DMS53 treated with DMSO at 0.1 percent for 48 hours (cell line): ENCODE measurements around the gene S100B.

ENCODE experiments used
- DNase-seq: peaks from one replicate; lab custom pipeline; 2025; ENCODE audit not compliant: unreplicated experiment; lab: John Stamatoyannopoulos, UW

Gene S100B

DNA sequence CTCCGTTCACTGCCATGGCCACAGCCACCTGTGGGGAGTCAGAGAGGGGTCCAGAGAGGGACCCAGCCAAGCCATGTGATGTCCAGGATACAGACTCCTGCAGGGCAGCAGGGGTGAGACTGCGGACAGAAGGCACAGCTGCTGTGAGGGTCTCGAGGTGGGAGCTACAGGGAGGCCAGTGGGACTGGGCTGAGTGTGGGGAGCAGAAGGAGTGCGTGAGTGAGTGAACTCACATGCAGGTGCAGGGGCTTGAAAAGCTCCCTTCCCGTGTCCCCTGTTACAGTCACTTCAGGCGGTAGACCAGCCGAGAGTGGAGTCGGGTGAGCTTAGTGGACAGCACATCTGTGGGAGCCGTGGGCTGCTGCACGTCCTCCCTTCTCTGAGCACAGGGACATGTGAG is 42.4 kb downstream of the S100B start:
- no peak for DNase-seq

DNA sequence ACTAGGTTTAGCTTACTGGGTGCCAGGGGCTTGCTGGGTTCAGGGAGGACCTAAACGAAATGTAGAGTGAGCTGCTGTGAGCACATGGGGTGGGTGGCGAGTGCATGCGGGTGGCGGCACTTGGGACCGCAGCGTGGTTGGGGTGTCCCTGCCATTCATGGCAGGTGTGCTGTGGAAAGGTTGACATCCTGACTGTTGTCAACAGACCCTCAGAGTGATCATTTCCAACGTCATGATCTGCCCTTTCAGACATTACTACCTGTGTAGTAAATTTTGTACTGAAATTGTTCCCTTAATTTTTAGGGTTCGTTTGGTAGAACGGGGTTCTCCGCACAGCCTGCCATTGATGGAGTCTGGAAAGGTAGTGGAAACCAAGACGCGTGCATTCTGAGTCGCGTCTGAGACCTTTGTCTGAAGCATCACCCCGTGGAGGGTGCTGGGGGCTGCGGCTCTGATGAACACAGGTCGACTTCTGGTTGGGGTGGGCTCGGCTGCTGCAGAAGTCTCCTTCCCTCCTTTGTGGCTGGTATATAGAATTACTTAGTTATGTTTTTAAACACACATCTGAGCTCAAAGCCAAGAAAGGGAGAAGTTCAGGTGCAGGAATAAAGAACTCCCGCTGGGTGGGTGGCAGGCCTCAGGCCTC is 43.3 kb downstream of the S100B start:
- no peak for DNase-seq

DNA sequence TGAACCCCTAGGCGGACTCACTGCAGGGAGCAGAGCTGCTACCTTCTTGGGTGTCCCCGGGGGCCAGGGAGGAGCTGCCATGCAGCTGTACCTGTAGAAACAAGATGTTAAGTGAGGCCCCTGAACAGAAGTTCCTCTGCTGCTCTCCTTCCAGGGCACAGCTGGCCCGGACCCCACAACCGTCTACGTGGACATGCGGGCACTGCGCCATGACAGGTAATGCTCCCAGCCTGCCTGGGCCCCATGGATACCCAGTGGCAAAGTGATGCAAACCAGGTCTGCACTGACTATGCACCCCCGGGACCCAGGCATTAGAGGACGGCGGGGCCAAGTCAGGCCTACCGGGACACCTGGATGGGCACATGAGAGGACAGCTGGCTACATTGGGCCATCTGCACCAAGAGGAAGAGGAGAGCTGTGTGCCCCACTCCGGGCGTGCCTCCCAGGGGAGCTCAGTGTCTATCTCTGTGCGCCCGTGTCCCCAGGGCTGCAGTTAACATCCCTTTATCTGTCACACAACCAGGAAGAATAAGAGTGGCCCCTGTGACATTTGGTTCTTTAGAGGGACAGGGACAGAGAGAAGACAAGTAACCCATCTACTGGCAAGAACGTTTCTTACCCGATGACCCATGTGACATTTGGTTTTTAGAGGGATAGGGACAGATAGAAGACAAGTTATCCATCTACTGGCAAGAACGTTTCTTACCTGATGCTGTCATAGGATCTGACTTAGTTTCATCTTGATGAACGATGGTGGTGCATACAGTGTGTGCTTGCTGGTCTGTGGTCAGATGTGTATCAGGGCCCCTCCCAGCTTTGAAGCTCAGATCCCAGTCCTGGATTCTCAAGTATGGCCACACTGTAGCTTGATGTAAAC is 44.1 kb downstream of the S100B start:
- DNase-seq: no peak

DNA sequence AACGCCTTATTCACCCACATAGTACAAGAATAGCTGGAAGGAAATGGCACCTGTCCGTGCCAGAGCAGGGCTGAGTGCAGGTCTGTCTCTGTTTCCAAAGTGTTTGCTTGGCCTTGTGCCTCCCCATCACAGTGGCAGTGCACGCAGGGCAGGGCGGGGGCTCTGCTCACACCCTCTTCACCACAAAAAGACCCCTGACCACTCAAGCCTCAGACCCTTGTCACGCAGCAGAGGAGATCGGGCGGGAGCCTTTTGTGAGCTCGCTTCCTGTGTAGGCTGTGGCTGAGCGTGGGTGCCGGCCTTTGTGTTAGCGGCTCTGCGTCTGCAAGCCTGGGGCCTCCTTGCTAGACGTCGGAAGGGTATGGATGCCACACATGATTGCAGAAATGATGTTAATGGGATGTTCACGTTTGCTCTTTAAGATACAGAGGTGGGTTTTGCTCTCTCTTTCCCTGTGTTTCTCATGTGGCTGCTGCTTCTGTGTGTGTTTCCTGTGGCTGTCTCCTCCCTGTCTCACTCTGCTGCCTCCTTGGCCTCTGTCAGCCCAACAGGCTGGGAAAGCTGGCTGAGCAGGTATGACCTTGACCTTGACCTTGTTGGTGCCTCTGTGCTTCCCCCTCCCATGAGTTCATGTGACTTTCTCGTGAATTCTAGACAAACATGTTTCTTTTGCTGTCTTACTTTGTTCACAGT is 45.4 kb downstream of the S100B start:
- DNase-seq: no peak

DNA sequence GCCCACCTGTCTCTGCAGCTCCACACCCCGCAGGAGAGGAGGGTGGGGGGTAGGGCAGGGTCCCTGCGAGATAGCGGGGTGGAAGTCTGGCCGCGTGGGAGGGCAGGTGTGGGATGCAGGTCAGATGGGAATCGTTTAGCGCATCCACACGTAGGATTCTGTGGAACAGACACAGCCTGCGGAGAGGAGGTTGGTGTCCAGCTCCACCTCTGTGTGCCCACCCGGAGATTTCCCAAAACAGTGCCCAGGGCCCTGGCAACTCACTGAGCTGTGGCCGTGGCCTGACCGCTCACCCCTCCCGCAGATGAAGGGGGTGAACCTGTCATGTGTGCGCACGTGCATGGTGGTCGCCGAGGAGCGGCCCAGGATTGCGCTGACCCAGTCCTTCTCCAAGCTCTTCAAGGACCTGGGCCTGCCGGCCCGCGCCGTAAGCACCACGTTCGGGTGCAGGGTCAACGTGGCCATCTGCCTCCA is 46.9 kb downstream of the S100B start:
- no peak for DNase-seq

DNA sequence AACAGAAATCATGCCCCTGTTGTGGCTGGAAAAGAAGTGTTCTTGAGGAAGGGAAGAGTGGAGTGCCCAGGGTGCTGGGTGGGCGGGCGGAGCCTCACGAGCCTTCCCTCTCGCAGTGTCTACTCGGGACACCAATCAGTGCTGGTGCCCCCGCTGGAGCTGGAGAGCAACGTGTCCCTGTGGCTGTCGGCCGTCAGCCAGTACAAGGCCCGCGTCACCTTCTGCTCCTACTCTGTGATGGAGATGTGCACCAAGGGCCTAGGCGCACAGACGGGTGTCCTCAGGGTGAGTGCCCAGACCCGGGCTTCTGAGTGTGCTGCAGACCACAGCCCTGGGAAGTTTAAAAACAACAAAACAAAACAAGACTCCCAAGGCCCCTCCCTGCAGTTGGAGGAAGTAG is 47.4 kb downstream of the S100B start:
- DNase-seq: no peak

DNA sequence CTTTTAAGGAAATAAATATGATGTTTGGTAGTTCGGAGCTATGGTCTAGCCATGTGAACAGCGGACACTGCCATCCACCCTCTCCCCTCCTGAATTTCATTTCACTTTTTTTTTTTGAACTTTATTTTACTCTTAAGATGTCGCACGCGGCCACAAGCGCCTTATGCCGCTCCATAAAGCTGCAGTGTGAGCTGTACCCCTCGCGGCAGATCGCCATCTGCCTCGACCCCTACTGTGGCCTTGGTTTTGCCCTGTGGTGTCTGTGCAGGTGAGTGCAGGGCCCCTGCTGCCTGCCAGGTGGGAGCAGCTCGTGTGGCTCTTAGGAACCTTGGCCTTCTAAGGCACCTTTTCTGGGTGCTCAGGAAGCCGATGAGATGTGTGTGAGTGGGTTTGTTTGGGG is 48.1 kb downstream of the S100B start:
- no peak for DNase-seq

DNA sequence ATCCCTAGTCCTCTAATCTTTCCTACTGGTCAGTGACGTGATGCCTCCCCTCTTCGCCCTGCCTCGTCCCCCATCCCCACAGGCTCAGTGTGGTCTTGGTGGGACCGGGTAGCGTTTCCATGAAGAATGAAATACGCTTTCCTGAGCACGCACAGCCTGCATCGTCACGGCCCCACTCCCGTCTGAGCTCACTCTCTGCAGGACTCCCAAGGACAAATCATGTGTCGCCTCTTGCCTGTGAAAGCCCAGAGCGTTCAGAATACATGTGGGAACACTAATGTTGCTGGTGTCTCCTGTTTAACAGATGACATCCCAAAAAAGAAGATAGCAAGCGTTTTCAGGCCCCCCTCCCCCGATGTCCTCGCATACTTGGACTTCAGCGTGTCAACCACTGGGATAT is 49.2 kb downstream of the S100B start:
- DNase-seq: no peak

DNA sequence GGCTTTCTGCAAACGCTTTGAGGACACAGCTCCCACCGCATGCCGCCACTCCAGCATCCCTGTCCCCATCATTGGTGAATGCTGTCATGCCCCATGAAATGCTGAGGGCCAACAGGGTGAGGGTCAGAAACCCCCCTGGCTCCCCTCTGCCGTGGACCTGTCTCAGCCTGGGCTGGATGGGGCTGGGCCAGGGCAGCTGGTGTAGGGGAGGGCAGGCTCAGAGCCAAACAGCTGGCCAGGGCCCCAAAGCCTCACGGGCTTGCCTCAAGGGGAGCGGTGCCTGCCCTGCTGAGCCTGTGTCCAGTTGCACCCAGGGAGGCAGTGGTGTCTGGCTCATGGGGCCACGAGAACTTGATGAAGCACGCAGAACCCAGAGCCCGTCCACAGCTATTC is 49.7 kb downstream of the S100B start:
- DNase-seq: no peak

DNA sequence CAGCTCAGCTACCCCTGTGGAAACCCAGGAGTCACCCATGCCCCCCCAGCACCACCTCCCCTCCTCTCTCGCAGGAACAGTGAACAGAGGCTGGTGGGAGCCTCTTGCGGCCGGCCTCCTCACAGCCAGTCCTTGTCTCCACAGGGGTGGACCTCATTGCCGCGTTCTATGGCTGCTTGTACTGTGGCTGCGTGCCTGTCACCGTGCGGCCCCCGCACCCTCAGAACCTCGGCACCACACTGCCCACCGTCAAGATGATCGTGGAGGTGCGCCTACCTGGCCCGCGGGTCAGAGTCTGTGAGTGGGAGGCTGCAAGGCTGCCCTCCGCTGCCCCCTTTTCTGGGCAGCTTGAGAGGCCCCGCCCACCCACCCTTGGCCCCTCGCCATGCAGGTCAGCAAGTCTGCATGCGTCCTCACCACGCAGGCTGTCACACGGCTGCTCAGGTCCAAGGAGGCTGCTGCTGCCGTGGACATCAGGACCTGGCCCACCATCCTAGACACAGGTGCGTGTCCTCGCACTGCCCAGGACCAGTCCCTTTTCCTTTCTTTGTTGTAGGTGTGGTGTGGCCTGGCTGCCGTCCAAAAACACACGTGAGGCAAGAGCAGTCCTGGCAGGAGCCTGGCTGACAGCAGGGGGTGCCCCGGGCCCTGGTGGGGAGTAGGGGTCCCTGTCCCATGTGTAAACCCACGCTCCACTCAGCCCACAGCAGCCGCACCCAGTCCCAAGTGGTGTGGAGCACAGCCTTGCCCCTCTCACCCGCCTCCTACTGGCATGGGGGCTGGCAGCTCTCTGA is 50.3 kb downstream of the S100B start:
- no peak for DNase-seq

DNA sequence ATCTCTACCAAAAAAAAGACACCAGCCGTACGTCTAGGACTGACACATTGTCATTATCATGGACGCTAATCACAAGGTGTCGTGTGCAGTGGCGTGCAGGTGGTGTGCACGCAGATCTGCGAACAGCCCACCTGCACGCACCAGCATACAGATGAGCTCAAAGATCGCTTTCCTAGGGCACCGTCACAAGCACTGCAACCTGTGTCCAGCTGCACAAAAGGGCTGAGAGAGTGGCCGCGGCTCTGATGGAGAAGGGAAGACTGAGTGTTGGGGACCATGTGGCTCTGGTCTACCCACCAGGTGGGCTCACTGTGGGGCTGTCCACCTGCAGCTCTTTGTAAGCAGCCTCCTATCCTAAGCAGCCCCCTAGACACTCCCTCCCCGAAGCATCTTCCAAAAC is 50.9 kb downstream of the S100B start:
- DNase-seq: no peak

DNA sequence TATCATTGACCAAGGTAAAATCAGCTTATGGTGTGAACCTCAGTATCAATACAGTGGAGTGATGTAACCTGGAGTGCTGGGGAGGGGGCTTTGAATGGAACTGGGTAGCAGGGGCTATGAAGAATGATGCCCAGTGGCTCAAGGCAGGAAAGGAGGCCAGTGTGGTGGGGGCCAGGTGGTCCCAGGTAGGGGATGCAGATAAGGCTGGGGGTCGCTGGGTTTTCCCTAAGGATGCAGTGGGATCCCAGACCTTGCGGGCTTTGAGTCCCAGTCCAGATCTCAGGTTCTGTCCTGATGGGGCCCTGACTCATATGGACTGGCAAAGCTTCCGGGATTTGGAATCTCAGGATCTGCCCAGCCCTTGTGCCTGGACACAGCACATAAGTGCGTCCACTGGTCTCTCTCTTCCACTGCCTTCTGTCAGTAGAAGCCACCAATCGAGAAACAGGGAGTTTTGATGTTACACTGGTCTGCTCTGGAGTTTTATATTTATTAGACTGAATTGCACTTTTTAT is 52.0 kb downstream of the S100B start:
- DNase-seq: no peak

DNA sequence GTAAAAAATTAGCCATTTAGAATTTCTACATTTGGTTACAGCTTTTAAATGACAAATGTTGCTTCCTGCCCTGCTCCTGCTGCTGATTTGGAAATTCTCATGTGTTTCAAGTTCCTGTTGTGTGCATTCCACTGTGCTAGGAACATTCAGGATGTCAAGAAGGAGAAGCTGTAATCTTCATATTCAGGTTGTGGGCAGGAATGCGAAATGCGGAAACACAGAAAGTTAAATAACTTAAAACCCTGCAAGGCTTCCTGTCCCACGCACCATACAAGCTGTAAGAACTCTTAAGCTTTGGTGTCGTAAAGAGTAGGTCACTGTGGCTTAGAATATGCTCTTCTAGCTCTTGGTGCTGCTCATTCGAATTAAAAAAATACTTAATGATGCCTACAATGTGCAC is 52.6 kb downstream of the S100B start:
- DNase-seq: no peak

DNA sequence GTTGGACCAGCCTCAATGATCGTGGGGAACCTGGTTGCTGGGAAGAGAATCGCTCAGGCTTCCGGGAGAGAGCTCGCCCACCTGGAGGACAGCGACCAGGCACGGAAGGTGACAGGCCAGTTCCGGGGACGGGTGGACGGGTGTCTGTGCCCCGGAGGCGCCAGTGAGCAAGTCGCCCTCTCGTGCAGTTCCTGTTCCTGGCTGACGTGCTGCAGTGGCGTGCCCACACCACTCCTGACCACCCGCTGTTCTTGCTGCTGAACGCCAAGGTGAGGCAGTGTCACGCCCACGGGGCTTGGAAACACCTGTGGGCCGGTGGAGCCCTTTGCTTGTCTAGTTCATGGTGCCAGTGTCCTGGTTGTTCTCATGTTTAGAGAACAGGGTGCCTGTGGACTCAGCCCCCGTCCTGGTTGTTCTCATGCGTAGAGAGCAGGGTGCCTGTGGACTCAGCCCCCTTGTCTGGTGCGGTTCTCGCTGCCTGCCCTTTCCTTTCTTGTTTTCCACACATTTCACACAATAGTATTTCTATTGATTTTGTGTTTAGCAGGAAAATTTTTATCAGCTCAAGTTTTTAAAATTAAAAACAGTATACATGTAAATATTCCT is 53.1 kb downstream of the S100B start:
- DNase-seq: no peak

DNA sequence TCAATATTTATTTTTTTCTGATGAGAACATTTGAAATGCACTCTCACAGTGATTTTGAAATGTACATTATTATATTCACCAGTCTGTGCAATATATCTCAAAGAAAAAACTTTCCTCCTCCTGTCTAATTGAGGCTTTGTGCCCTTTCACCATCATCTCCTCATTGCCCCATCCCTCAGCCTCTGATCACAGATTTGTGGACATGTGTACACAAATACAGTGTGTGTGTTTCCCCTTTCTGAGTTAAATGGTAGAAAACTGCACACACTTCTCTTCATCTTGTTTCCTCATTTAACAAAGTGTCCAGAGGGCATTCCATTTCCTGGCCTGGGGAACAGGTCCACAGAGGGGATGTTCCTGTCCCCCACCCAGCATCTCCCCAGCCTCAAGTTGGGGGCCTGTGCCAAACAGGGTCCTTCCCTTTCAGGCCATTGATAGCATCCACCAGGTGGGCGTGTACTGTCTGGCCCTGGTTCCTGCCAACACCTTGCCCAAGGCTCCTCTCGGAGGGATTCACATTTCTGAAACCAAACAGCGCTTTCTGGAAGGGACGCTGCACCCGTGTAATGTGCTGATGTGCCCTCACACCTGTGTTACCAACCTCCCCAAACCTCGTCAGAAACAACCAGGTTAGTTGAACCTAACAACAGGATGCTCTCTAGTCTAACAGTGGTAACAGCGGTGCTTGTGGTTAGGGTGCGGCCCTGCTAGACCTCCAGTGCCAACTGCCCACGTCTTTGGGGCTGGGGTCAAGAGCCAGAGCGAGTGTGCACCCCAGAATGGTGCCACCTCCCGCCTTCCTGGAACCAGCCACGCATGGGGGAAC is 54.6 kb downstream of the S100B start:
- DNase-seq: no peak

DNA sequence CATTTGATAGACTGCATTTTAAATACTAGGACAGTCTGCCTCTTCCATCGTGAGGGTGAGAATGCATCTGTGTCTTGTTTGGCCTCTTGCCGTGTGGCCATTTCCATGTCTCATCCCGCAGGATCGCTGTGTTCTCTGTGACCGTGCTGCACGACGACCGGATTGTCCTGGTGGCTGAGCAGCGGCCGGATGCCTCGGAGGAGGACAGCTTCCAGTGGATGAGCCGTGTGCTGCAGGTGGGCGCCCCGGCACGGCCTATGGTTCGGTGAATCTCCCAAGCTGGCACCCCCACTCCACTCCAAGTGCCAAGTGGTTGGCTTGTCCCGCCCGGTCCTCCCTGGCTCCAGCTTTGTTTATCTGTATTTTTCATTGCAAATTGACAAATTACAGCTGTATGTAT is 55.2 kb downstream of the S100B start:
- DNase-seq: no peak
